Measurements from ENCODE around the gene ANXA2.

- TF ChIP-seq CTCF (conservative IDR thresholded peaks at IDR 0.05; ENCODE audit: low read length) (no peak), EZH2phosphoT487 (IDR thresholded peaks at IDR 0.05; ENCODE audit: borderline replicate concordance) (no peak)
Measured at GRCh38 chr15:60318216-60318867, 79.4 kb downstream of the ANXA2 start.

All from Loucy (cell line).